B cell (primary cell): ENCODE measurements around the gene CPNE4.

ENCODE experiments used
- EZH2 ChIP-seq: IDR thresholded peaks from 2 replicates; pipeline ENCODE4 v1.6.1; 2012; ENCODE audit warnings: borderline replicate concordance, low read depth, mild to moderate bottlenecking, moderate library complexity, low read length; ENCODE audit not compliant: insufficient read depth, poor library complexity, severe bottlenecking
- TF ChIP-seq, protein P1 (sequence below): fragments of 200-600 bp; IDR thresholded peaks from one replicate; pipeline ENCODE4 v1.8.0; 2022; ENCODE audit warnings: antibody characterized with exemption, mild to moderate bottlenecking

DNA sequence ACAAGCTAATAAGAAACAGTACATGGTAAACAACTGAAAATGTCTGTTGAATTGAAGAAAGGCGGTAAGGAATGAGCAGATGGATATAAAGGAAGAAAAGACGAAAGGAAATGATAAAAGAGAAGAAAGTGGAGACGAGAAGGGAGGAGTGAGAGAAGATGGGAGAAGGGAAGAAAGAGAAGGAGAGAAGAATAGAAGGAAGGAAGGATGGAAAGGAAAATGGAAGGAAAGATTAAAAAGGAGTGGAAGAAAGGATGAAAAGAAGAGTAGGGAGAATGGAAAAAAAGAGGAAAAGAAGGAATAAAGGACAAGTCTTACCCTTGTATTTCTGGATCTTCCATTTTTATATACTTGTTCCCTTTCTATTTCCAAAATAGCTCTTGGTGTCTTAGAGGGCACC, 17.7 kb downstream of the CPNE4 start:
- TF ChIP-seq, protein P1, sequence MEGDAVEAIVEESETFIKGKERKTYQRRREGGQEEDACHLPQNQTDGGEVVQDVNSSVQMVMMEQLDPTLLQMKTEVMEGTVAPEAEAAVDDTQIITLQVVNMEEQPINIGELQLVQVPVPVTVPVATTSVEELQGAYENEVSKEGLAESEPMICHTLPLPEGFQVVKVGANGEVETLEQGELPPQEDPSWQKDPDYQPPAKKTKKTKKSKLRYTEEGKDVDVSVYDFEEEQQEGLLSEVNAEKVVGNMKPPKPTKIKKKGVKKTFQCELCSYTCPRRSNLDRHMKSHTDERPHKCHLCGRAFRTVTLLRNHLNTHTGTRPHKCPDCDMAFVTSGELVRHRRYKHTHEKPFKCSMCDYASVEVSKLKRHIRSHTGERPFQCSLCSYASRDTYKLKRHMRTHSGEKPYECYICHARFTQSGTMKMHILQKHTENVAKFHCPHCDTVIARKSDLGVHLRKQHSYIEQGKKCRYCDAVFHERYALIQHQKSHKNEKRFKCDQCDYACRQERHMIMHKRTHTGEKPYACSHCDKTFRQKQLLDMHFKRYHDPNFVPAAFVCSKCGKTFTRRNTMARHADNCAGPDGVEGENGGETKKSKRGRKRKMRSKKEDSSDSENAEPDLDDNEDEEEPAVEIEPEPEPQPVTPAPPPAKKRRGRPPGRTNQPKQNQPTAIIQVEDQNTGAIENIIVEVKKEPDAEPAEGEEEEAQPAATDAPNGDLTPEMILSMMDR = peak; percentile 23
- TF ChIP-seq EZH2 = no peak
